Activated CD4-positive, alpha-beta T cell treated with anti-CD3 and anti-CD28 coated beads for 36 hours (primary cell): ENCODE results near the gene PRKAG1. TPM values are rescaled to one million over a fixed set of nuclear protein-coding genes. Genes with fewer than 3 reads are reported as not detected.

Experiments used
- ATAC-seq: fragments of 200-7000 bp; cut with Tn5 transposase; one replicate; pipeline ENCODE4 v1.10.0; 2021; ENCODE audit warnings: mild to moderate bottlenecking, moderate library complexity
- CTCF ChIA-PET: fragments of 350-600 bp; sonication (Branson Sonifier 250); formaldehyde crosslinking; loops from one replicate; lab custom pipeline; 2021; ENCODE audit warnings: antibody characterized with exemption; lab: Charles Lee
- POLR2A ChIA-PET: fragments of 350-600 bp; sonication (Branson Sonifier 250); formaldehyde crosslinking; loops from one replicate; lab custom pipeline; 2021; ENCODE audit warnings: antibody characterized with exemption, inconsistent platforms; lab: Charles Lee
- DNase-seq: peaks from one replicate; pipeline ENCODE4 v3.0.0-alpha.2; 2020
- H3K27ac Mint-ChIP-seq: one replicate; pipeline ENCODE4 v1.8.0; 2021; ENCODE audit warnings: mixed read lengths
- H3K27me3 Mint-ChIP-seq: one replicate; pipeline ENCODE4 v1.8.0; 2021; ENCODE audit warnings: mixed read lengths
- H3K36me3 Mint-ChIP-seq: one replicate; pipeline ENCODE4 v1.8.0; 2021; ENCODE audit warnings: low read depth, mixed read lengths
- H3K4me1 Mint-ChIP-seq: one replicate; pipeline ENCODE4 v1.8.0; 2021; ENCODE audit warnings: mixed read lengths
- H3K4me3 Mint-ChIP-seq: one replicate; pipeline ENCODE4 v1.8.0; 2021; ENCODE audit warnings: mild to moderate bottlenecking, moderate library complexity, mixed read lengths
- H3K9me3 Mint-ChIP-seq: one replicate; pipeline ENCODE4 v1.8.0; 2021; ENCODE audit warnings: low read depth, mixed read lengths
- intact Hi-C, 2 experiments: fragments of 100-400 bp; cut with DNase I in 1 of 2; cut with micrococcal nuclease in 1 of 2; formaldehyde crosslinking; loops; one replicate each; pipeline versions ENCODE4 v1.14.2 to v1.15.1; 2022 to 2024; cut with DNase I, micrococcal nuclease
- total RNA-seq, 2 experiments: library from RNA; stranded (reverse); gene quantifications; one replicate each; pipeline ENCODE4 v1.2.3, GENCODE V29; 2021

Gene PRKAG1
- total RNA-seq, 2 experiments from 2014 or later = 54.5 to 62.6 TPM

DNA sequence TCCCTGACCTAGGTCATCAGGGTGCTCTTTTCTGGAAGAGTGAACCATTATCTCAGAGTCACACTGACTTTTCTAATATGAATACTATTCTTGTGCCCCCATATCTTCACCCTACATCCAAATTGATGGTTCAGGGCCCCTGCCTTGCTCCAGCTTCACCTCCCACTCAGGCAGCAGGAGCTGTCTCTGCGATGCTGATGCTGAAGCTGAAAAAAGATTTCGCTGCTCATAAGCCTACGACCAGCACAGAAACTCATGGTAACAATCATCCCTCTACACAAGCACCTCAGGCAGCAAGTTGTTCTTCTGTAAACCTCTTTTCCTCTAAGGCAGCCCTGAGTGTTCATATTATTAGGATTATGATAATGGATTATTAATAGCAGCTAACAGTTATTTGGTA lies 64.5 kb downstream of the PRKAG1 start:
- no peaks in the 10 kb centered on the region for H3K9me3 Mint-ChIP-seq
- peaks cover 23% of the 10 kb centered on the region for H3K36me3 Mint-ChIP-seq
- H3K27me3 Mint-ChIP-seq = no peaks in the 10 kb centered on the region
- ATAC-seq = no peak
- H3K4me1 Mint-ChIP-seq = peaks cover 23% of the 10 kb centered on the region
- H3K27ac Mint-ChIP-seq = no peak overlapping the region
- H3K4me3 Mint-ChIP-seq = no peak overlapping the region
- DNase-seq = no peak
- ChIA-PET POLR2A (no interaction called here), CTCF (interaction anchor here (0.5 to 1.3 kb wide), 6 partner anchors 23 to 63 kb away, joined by 3 to 4 read pairs (median 3); partner anchors contain the start of gene FKBP11)
- intact Hi-C loops = no loop called here

- intact Hi-C loops = no loop called here
- ATAC-seq (no peak), DNase-seq (no peak)
- Mint-ChIP-seq H3K27ac (no peak overlapping the region), H3K4me1 (peaks cover 25% of the 10 kb centered on the region), H3K27me3 (no peaks in the 10 kb centered on the region), H3K4me3 (no peak overlapping the region), H3K36me3 (peaks cover 28% of the 10 kb centered on the region), H3K9me3 (no peaks in the 10 kb centered on the region)
- POLR2A ChIA-PET = interaction anchor here (0.6 kb wide), 1 partner anchor 179 kb away, joined by 3 read pairs; no protein-coding TSS in a partner anchor
- CTCF ChIA-PET = interaction anchor here (0.6 to 2.2 kb wide), 8 partner anchors 11 to 97 kb away, joined by 3 to 12 read pairs (median 4); no protein-coding TSS in a partner anchor
Measured at GRCh38 chr12:48952691-48953090, 65.9 kb downstream of the PRKAG1 start.

Other genes with a start within 250 kb of the PRKAG1 start
- gene ADCY6, start 229.7 kb downstream of the PRKAG1 start, total RNA-seq = under 1 TPM; 0.05 to 0.09 TPM
- 10 to 100 TPM; 11.5 to 16.1 TPM for gene CACNB3, start 200.3 kb downstream of the PRKAG1 start, total RNA-seq
- gene DDX23, start 166.6 kb downstream of the PRKAG1 start, total RNA-seq = 100 to 1,000 TPM; 115 to 120 TPM
- gene RND1, start 152.9 kb downstream of the PRKAG1 start, total RNA-seq = 1 to 10 TPM; 2.2 to 3.3 TPM
- 10 to 100 TPM; 56.8 to 63.8 TPM for gene FKBP11, start 93.3 kb downstream of the PRKAG1 start, total RNA-seq
- gene ARF3, start 61.3 kb downstream of the PRKAG1 start, total RNA-seq = 10 to 100 TPM; 84.7 to 96.1 TPM
- gene WNT10B, start 47.0 kb downstream of the PRKAG1 start, total RNA-seq = under 1 TPM; 0.16 to 0.18 TPM
- not detected for gene WNT1, start 40.5 kb downstream of the PRKAG1 start, total RNA-seq
- gene DDN, start 19.4 kb downstream of the PRKAG1 start, total RNA-seq = under 1 TPM; 0.48 to 0.61 TPM
- 10 to 100 TPM; 48.3 to 58.2 TPM for gene KMT2D, start 42.0 kb upstream of the PRKAG1 start, total RNA-seq
- 10 to 100 TPM in 1 of 2 experiments, 1 to 10 TPM in 1; 6.7 to 13.3 TPM for gene RHEBL1, start 51.2 kb upstream of the PRKAG1 start, total RNA-seq
- not detected for gene DHH, start 76.0 kb upstream of the PRKAG1 start, total RNA-seq
- gene LMBR1L, start 92.1 kb upstream of the PRKAG1 start, total RNA-seq = 10 to 100 TPM; 45.0 to 48.0 TPM
- gene TUBA1B, start 112.6 kb upstream of the PRKAG1 start, total RNA-seq = 1,000 to 10,000 TPM; 2,393 to 2,425 TPM
- gene TUBA1A, start 170.3 kb upstream of the PRKAG1 start, total RNA-seq = 10 to 100 TPM; 75.7 to 98.5 TPM
- gene TUBA1C, start 246.3 kb upstream of the PRKAG1 start, total RNA-seq = 100 to 1,000 TPM; 276 to 338 TPM